ENCODE data around the gene TGFB3. TPM values are rescaled to one million over a fixed set of nuclear protein-coding genes. Genes with fewer than 3 reads are reported as not detected.

Gene TGFB3
- polyA plus RNA-seq, 5 donors, result 154 to 217 (median 174) TPM

GRCh38 chr14:75909630-75910029 lies 72.2 kb downstream of the TGFB3 start:
- no peak for DNase-seq

Other genes starting within 250 kb of the TGFB3 start
- 10 to 100 TPM; 38.0 to 51.5 (median 42.8) TPM for gene IFT43, start 3.8 kb upstream of the TGFB3 start, polyA plus RNA-seq (ENCODE audit: insufficient read depth in 1 of 5, insufficient read length in 5 of 5, low replicate concordance in 1 of 5)
- gene GPATCH2L, start 169.9 kb upstream of the TGFB3 start, polyA plus RNA-seq (ENCODE audit: insufficient read depth in 1 of 5, insufficient read length in 5 of 5, low replicate concordance in 1 of 5), result 10 to 100 TPM; 24.4 to 47.9 (median 42.7) TPM

All from right lung (tissue), 5 donors.